CD4-positive, alpha-beta T cell treated with Interleukin-10 for 1 hour (primary cell): Measurements from ENCODE around the gene MYCN.

Source experiments
- DNase-seq: peaks from one replicate; pipeline ENCODE4 v3.0.0-alpha.2; 2020

MYCN gene

DNA sequence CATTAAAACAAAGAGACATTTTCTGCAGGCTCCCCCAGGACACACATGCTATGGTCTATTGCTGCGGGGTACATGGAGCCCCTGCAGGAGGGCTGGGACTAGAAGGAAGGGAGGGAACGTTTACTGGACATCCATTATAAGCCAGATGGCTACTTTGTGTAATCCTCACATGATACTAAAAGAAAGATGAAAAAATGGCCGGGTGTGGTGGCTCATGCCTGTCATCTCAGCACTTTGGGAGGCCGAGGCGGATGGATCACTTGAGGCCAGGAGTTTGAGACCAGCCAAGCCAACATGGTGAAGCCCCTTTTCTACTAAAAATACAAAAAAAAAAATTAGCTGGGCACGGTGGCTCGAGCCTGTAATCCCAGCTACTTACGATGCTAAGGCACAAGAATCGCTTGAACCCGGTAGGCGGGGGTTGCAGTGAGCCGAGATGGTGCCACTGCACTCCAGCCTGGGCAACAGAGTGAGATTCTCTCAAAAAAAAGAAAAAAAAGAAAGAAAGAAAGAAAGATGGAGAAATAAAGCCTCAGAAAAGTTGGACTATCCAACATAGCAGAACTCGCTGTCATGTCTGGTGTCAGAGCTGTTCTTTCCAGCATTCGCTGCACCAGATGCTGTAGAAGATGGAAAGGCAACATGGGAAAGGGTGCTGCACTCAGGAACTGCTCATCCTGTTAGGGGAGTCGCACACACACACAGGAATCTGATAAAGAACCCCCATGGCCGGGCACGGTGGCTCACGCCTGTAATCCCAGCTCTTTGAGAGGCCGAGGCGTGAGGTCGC is 7.8 kb upstream of the MYCN start:
- DNase-seq, result no peak

DNA sequence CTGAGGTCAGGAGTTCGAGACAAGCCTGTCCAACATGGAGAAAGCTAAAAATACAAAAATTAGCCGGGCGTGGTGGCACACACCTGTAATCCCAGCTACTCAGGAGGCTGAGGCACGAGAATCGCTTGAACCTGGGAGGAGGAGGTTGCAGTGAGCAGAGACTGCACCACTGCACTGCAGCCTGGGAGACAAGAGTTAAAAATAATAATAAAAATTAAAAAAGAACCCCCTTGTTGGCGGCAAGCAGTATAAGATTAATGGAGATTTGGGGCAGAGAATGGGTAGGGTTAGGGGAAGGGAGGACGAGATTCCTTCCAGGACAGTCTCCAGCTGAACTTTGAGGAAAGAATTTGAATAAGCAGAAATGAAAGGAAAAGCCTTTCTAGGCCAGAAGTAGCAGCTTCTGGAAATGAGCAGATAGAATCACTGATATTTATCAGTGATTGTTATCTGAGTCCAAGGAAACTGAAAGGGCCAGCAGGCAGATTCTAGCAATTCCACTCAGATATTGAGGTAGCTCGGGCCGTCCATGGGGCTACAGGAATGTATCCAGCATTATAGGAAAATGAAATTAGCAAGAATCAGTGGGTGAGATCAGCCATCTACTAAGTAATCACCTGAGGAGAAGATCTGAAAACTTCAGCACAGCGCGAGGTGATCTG is 7.0 kb upstream of the MYCN start:
- DNase-seq, result no peak

GRCh38 chr2:15934291-15934945 is 5.9 kb upstream of the MYCN start:
- DNase-seq, result no peak

DNA sequence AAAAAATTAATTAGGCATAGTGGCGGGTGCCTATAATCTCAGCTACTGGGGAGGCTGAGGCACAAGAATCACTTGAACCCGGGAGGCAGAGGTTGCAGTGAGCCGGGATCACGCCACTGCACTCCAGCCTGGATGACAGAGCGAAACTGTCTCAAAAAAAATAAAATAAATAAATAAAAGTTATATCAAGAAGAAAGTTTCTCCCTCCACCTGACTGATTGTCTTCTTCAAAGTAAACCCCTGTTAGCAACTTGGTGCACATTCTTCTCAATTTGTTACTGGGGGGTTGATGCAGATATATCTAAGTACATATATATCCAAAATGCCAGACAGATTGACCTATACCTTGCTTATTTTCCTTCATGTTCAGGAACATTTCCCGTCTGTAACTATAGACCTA is 5.2 kb upstream of the MYCN start:
- DNase-seq, result no peak

DNA sequence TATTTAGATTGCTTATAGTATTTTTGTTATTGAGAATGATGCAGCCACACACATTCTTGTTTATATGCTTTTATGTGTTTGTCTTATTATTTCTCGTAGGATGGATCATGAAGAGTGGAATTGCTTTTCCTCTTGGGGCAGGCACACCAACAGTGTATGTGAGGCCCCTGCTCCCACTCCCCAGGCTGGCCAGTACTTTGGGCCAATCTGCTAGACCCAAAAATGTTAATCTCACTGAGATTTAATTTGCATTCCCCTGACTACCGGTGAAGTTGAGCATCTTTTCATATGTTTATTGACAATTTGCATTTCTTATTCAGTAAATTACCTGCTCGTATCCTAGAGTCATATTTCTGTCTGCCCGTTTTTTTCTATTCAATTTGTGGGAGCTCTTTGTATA is 4.7 kb upstream of the MYCN start:
- no peak for DNase-seq

- no peak for DNase-seq
Measured at GRCh38 chr2:15936277-15937104, 3.9 kb upstream of the MYCN start.

DNA sequence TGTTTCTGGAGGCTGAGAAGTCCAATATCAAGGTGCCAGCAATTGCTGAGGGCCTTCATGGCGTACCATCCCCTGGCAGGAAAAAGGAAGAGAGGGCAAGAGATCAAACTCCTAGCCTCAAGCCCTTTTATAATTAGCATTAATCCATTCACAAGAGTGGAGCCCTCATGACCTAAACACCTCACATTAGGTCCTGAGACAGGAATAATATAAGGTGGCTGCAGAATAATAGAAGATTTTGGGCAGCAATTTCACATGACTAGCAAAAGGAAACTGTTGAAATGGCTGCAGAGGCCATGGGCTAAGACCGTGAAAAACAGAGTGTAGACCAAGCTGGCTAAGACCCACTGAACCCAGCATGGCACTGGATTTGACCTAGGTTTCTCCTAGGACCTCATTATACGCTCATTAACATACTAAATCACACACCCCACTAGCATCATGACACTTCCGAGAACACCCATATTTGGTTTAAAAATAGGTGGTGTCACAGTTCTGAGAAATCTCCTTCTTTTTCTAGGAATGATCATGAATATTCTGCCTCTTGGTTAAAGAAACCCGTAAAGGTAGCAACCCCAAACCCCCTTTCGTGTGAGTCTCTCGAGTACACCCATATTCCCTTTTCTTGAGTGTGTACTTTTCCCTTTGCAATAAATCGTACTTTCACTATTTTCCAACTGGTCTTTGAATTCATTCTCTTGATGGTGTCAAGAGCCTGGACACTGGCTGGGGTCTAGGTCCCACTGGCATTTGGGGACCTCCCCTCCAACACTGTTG is 3.1 kb upstream of the MYCN start:
- no peak for DNase-seq

GRCh38 chr2:15937882-15938802 is 2.2 kb upstream of the MYCN start:
- no peak for DNase-seq

DNA sequence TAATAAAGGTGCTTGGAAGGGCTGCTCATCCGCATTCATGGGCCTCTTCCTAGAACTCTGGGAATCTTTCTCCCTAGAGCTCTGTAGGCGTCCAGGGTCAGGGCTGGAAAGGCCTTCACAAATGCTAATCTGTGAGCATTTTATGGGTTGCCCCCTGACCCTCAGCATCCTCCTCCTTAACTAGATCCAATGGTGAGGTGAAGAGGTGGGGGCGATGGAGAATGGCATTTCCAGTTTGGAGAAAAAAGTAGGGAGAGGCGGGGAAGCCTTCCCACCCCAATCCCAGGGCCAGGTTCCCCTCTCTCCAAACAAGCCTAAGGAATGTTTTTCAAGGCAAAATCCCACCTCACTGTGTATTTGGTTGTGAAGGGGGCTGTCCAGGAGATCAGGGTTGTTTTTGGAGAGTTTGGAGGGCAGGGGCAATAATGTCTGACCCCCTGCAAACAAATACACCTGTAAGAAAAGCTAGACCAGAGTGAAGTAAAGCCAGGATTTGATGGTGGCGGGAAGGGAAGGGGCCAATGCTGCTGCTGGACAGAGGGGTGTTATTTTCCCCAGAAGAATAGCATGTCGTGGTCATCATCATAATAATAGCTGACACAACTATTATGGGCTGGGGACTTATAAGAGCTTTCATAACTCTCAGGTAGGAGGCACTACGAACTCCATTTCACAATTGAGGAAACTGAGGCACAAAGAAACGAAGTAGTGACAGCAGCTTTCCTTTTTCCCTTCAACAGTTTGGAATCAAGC is 1.4 kb upstream of the MYCN start:
- no peak for DNase-seq

GRCh38 chr2:15939556-15939853 is 845 bp upstream of the MYCN start:
- DNase-seq, result no peak

GRCh38 chr2:15940661-15941480 is 521 bp downstream of the MYCN start:
- DNase-seq, result no peak

GRCh38 chr2:15941481-15941850 is 1.1 kb downstream of the MYCN start:
- DNase-seq, result no peak

DNA sequence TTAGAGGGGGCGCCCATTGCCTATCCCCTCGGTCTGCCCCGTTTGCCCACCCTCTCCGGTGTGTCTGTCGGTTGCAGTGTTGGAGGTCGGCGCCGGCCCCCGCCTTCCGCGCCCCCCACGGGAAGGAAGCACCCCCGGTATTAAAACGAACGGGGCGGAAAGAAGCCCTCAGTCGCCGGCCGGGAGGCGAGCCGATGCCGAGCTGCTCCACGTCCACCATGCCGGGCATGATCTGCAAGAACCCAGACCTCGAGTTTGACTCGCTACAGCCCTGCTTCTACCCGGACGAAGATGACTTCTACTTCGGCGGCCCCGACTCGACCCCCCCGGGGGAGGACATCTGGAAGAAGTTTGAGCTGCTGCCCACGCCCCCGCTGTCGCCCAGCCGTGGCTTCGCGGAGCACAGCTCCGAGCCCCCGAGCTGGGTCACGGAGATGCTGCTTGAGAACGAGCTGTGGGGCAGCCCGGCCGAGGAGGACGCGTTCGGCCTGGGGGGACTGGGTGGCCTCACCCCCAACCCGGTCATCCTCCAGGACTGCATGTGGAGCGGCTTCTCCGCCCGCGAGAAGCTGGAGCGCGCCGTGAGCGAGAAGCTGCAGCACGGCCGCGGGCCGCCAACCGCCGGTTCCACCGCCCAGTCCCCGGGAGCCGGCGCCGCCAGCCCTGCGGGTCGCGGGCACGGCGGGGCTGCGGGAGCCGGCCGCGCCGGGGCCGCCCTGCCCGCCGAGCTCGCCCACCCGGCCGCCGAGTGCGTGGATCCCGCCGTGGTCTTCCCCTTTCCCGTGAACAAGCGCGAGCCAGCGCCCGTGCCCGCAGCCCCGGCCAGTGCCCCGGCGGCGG is 1.7 kb downstream of the MYCN start:
- no peak for DNase-seq

DNA sequence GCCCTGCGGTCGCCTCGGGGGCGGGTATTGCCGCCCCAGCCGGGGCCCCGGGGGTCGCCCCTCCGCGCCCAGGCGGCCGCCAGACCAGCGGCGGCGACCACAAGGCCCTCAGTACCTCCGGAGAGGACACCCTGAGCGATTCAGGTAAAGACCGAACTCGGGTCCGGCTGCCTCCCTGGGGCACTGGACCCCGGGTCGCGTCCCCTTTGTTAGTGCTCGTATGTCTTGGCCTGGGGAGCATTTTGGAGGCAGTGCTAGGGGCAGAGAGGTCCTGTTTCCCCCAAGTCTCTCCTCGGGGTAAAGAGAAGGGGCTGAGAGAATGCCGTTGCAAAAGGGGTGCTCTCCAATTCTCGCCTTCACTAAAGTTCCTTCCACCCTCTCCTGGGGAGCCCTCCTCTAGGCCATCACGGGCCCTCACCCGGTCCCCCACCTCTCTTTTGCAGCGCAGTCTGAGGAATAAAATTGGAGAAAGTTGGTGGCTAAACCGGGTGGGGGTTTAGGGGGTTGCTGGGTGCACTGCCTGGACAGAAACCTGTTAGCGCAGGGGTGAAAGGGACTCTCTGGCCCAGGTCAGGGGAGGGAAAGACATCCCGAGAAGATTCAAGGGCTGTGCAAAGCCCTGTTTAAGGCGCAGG is 2.5 kb downstream of the MYCN start:
- no peak for DNase-seq

DNA sequence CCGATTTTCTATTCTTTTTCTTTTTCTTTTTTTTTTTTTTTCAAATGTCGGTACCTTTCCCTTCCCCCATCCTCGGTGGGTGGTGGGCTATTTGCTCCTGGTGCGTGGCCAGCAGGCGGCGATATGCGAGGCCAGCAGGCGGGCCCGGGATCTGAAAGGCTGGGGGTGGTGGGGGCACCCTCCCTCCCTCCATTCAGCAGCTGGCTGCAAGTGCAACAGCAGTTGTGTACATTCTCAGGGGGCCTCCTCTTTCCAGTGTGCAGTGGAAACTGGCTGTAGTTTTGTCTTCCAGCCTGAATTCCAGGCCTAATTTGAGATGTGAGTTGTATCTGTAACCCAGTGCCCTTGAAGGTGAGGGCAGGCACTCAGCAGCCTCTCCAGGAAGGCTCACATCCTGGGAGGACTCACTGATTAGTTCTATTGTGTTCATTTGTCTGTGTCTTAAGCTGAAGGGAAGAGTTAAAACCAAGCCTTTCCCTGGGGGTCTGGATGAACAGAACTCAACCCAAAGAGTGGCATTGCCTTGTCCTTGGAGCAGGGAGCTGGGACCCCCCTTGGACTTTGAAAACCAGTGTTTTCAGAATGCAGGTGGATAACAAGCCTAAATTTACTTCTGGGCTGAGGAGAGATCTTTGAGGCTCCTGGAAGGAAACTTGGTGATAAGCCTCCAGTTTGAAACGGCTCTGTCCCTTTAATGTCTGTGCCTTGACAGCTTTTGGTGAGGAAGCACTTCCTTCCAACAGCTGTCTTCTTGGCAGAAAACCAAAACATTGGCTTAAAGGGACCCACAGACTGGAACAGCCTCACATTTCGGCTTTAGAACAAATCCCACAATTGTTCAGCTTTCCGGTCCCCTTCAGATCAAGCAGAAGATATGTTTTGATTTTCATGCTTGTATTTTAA is 3.3 kb downstream of the MYCN start:
- DNase-seq, result no peak

DNA sequence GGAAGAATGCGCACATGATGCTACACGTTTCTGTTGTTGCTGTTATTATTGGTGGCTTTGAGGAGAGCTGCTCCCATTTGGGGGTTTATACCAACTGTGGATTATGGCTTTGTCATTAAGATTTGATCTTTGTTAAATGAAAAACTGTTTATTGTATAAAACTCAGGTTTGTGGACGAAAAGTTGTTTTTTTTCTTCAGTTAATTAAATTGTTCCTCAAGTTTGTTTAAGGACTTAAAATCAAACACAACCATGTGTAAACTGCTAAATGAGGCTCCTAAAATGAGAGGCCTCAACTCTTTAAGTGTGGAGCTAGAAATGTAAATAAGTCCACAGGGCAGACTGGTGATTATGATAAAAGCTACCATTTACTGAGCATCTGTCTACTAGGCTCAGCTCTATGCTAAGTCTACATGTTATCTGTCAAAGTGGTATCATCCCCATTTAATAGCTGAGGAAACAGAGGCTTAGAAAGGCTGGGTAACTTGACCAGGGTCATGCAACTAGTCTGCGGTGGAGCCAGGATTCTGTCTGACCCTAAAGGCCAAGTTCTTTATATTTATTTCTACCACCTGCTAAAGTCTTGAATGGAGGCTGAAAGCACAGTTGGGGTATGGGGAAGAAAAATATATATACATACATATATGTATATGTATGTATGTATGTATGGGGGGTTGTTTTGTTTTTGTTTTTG is 4.1 kb downstream of the MYCN start:
- no peak for DNase-seq
